ENCODE measurements around the gene DOCK4.

DOCK4 gene

DNA sequence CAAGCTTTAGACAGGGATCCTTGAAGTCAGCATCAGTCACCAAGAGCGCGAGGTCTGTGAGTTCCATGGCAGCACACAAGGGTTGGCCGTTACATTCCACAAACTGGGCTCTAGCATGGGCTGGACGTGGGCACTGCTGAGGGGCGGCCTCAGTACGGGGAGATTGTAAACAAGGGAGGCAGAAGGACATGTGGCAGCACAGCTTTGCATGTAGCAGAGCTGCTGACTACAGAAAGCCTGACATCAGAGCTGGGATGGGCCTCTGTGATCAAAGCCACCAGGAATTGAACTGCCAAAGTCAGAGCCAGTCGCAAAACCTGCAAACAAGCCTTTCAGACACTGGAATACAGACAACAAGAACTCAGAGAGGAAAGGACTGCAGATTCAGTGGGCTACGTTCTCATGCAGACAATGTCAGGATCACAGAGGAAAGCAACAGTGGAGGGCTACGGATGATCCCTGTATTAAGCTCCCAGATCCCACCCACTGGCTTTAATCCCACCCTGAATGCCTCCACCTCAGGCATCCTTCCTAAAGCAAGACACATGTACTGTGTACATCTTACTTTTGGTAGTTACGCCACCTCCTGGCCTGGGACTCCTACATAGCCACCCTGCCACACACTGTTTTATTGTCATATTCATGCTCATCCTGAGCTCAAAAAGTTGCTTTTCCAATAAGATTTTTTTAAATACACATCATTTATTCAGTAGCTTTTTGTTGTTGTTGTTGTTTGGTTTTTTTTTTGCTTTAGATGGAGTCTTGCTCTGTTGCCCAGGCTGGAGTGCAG lies 352.8 kb downstream of the DOCK4 start:
- TF ChIP-seq L3MBTL2 (conservative IDR thresholded peaks at IDR 0.05) (no peak), SP1 (IDR thresholded peaks at IDR 0.05) (no peak), FOXA1 (IDR thresholded peaks at IDR 0.05) (no peak), CTBP1 (IDR thresholded peaks at IDR 0.05; ENCODE audit: borderline replicate concordance) (no peak), ELF4 (IDR thresholded peaks at IDR 0.05) (no peak), NFRKB (IDR thresholded peaks at IDR 0.05) (no peak), HDGF (IDR thresholded peaks at IDR 0.05; ENCODE audit: borderline replicate concordance) (no peak), ZNF384 (IDR thresholded peaks at IDR 0.05) (no peak), FOXK2 (IDR thresholded peaks at IDR 0.05) (no peak), FOXM1 (IDR thresholded peaks at IDR 0.05; ENCODE audit: borderline replicate concordance) (no peak), TARDBP (IDR thresholded peaks at IDR 0.05) (no peak), SUZ12 (IDR thresholded peaks at IDR 0.05) (no peak), BHLHE40 (IDR thresholded peaks at IDR 0.05; ENCODE audit: borderline replicate concordance) (no peak), ARNT (IDR thresholded peaks at IDR 0.05) (no peak), LEF1 (IDR thresholded peaks at IDR 0.05; ENCODE audit: borderline replicate concordance) (no peak)

DNA sequence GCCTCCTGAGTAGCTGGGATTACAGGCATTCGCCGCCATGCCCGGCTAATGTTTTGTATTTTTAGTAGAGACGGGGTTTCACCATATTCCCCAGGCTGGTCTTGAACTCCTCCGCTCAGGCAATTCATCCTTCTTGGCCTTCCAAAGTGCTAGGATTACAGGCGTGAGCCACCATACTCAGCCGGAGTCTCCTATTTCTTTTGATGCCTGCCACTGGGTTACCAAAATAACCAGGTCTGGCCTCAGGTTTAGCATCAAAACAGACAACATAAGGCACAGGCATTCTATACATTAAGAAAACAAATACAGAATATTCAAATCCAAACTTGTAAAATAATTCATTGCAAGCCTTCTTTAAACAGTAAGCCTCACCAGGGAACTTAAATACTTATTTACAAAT lies 354.1 kb downstream of the DOCK4 start:
- POLR2A ChIA-PET = no interaction called here
- no peak for TF ChIP-seq CTBP1 (IDR thresholded peaks at IDR 0.05; ENCODE audit: borderline replicate concordance)
- no peak for TF ChIP-seq FOXA1 (IDR thresholded peaks at IDR 0.05)
- no peak for TF ChIP-seq ELF4 (IDR thresholded peaks at IDR 0.05)
- TF ChIP-seq ARNT (IDR thresholded peaks at IDR 0.05) = no peak
- TF ChIP-seq NFRKB (IDR thresholded peaks at IDR 0.05) = no peak
- no peak for TF ChIP-seq SUZ12 (IDR thresholded peaks at IDR 0.05)
- no peak for TF ChIP-seq SP1 (IDR thresholded peaks at IDR 0.05)
- no peak for TF ChIP-seq LEF1 (IDR thresholded peaks at IDR 0.05; ENCODE audit: borderline replicate concordance)
- no peak for TF ChIP-seq FOXK2 (IDR thresholded peaks at IDR 0.05)
- no peak for TF ChIP-seq HDGF (IDR thresholded peaks at IDR 0.05; ENCODE audit: borderline replicate concordance)
- TF ChIP-seq PKNOX1 (IDR thresholded peaks at IDR 0.05) = no peak
- TF ChIP-seq ZNF384 (IDR thresholded peaks at IDR 0.05) = no peak
- no peak for TF ChIP-seq BHLHE40 (IDR thresholded peaks at IDR 0.05; ENCODE audit: borderline replicate concordance)
- no peak for TF ChIP-seq L3MBTL2 (conservative IDR thresholded peaks at IDR 0.05)
- TF ChIP-seq FOXM1 (IDR thresholded peaks at IDR 0.05; ENCODE audit: borderline replicate concordance) = no peak
- no peak for TF ChIP-seq TARDBP (IDR thresholded peaks at IDR 0.05)
- DNase-seq (ENCODE audit: extremely low spot score) = no peak
- CTCF ChIA-PET = no interaction called here

More for the DNA sequence above, 352.8 kb downstream of the DOCK4 start:
- ChIA-PET CTCF (interaction anchor here (0.5 to 1.5 kb wide), 2 partner anchors 28 to 87 kb away, joined by 3 read pairs; no protein-coding TSS in a partner anchor), POLR2A (no interaction called here)
- no peak for DNase-seq (ENCODE audit: extremely low spot score)

- ChIA-PET POLR2A (no interaction called here), CTCF (no interaction called here)
- no peak for DNase-seq (ENCODE audit: extremely low spot score)
- TF ChIP-seq FOXM1 (IDR thresholded peaks at IDR 0.05; ENCODE audit: borderline replicate concordance) = no peak
Measured at GRCh38 chr7:111846898-111847297, 359.3 kb downstream of the DOCK4 start.

DNA sequence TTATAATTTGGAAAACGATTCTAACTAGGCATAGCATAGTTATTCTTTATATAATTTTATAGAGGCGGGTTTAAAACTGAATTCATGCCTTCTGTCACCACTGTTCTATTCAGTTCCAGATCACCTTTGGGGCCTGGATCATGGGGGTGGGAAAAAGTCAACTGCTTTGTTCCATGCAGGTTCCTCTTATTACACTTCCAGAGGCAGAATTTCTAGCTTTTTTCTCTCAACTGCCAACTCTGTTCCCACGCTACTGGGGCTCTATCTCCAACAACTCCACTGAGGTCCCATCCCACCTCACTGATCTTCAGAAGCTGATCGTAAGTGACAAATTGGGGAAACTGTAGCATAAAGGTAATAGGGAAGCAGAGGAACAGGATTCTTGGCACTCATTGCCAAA lies 360.3 kb downstream of the DOCK4 start:
- CTCF ChIA-PET = no interaction called here

DNA sequence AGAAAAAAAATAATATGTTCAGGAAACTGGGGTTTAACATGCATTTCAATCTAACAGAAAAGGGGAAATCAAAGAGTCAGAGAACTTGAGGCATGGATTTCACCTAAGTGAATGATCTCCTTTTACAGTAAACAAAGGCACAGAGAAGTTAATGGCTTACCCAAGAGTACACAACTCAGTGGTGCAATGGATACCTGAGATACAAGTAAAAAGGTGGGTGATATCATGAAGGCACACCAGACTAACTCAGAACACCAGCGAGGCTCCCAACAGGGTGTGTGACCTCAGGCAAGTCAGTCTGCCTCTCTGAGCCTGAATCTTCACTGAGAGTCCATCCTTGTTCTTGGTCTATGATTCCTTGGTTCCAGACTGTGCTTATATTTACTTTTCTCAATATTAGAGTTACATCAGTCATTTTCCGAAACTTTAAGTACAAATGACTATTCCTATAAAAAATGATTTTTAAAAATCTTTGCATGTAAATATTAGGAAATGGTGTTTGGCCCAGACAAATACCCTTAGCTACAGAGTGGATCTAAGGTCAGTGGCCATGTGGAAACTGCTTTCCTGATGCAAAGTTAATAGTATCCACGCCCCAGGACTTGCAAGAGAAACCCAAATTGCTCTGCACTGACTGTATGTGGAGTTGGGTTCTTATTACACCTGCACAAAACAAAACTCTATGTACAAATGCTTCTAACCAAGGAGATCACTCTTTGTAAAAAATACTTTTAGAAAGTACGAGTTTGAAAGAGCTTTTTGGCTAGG lies 361.1 kb downstream of the DOCK4 start:
- DNase-seq (ENCODE audit: extremely low spot score) = no peak
- ChIA-PET CTCF (no interaction called here), POLR2A (no interaction called here)
- TF ChIP-seq LEF1 (IDR thresholded peaks at IDR 0.05; ENCODE audit: borderline replicate concordance) (no peak), FOXK2 (IDR thresholded peaks at IDR 0.05) (no peak), FOXA1 (IDR thresholded peaks at IDR 0.05) (no peak), ARNT (IDR thresholded peaks at IDR 0.05) (no peak)

More for the DNA sequence above, 360.3 kb downstream of the DOCK4 start:
- POLR2A ChIA-PET = no interaction called here
- TF ChIP-seq FOXA1 (IDR thresholded peaks at IDR 0.05) (no peak), FOXM1 (IDR thresholded peaks at IDR 0.05; ENCODE audit: borderline replicate concordance) (no peak), HDGF (IDR thresholded peaks at IDR 0.05; ENCODE audit: borderline replicate concordance) (no peak), CTBP1 (IDR thresholded peaks at IDR 0.05; ENCODE audit: borderline replicate concordance) (no peak), TARDBP (IDR thresholded peaks at IDR 0.05) (no peak), BHLHE40 (IDR thresholded peaks at IDR 0.05; ENCODE audit: borderline replicate concordance) (no peak), SP1 (IDR thresholded peaks at IDR 0.05) (no peak), ZNF384 (IDR thresholded peaks at IDR 0.05) (no peak), SUZ12 (IDR thresholded peaks at IDR 0.05) (no peak), ELF4 (IDR thresholded peaks at IDR 0.05) (no peak), NFRKB (IDR thresholded peaks at IDR 0.05) (no peak), PKNOX1 (IDR thresholded peaks at IDR 0.05) (no peak), LEF1 (IDR thresholded peaks at IDR 0.05; ENCODE audit: borderline replicate concordance) (no peak), L3MBTL2 (conservative IDR thresholded peaks at IDR 0.05) (no peak), FOXK2 (IDR thresholded peaks at IDR 0.05) (no peak), ARNT (IDR thresholded peaks at IDR 0.05) (no peak)
- no peak for DNase-seq (ENCODE audit: extremely low spot score)

DNA sequence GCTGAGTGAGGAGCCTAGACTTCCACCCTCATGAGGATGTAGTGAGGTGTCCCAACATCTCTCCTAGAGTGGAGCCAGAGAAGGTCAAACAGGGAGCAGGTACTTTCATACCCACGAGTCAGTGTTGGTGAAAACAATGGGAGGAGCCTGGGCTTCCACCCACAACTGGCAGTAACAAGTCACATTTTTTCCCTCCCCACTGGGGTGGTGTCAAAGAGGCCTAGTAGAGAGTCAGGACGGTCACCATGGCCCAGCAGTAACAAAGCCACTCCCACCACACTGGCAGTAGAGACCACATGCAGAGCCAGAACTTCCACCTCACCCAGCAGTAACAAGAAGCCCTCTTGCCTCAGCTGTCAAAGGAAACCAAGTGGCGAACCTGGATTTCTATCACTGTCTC lies 363.7 kb downstream of the DOCK4 start:
- ChIA-PET CTCF (interaction anchor here (1.7 kb wide), 1 partner anchor 13 kb away, joined by 6 read pairs; no protein-coding TSS in a partner anchor), POLR2A (no interaction called here)
- no peak for TF ChIP-seq TARDBP (IDR thresholded peaks at IDR 0.05)
- no peak for TF ChIP-seq SP1 (IDR thresholded peaks at IDR 0.05)
- TF ChIP-seq HDGF (IDR thresholded peaks at IDR 0.05; ENCODE audit: borderline replicate concordance) = no peak
- no peak for TF ChIP-seq ARNT (IDR thresholded peaks at IDR 0.05)
- TF ChIP-seq CTBP1 (IDR thresholded peaks at IDR 0.05; ENCODE audit: borderline replicate concordance) = no peak
- no peak for TF ChIP-seq NFRKB (IDR thresholded peaks at IDR 0.05)
- no peak for TF ChIP-seq PKNOX1 (IDR thresholded peaks at IDR 0.05)
- no peak for TF ChIP-seq FOXA1 (IDR thresholded peaks at IDR 0.05)
- no peak for TF ChIP-seq BHLHE40 (IDR thresholded peaks at IDR 0.05; ENCODE audit: borderline replicate concordance)
- TF ChIP-seq L3MBTL2 (conservative IDR thresholded peaks at IDR 0.05) = no peak
- no peak for TF ChIP-seq FOXK2 (IDR thresholded peaks at IDR 0.05)
- no peak for TF ChIP-seq ZNF384 (IDR thresholded peaks at IDR 0.05)
- no peak for TF ChIP-seq FOXM1 (IDR thresholded peaks at IDR 0.05; ENCODE audit: borderline replicate concordance)
- no peak for TF ChIP-seq ELF4 (IDR thresholded peaks at IDR 0.05)
- TF ChIP-seq SUZ12 (IDR thresholded peaks at IDR 0.05) = no peak
- DNase-seq (ENCODE audit: extremely low spot score) = no peak
